Activated T-cell treated with anti-CD3 and anti-CD28 coated beads, Interleukin-2, amount 50 U/mL, for 24 hours (primary cell): ENCODE measurements around the gene WHRN.

ENCODE experiments used
- DNase-seq: peaks from one replicate; pipeline ENCODE4 v3.0.0-alpha.2; 2020
- H3K27ac Mint-ChIP-seq: 2 replicates; pipeline ENCODE4 v1.8.0; 2020; ENCODE audit warnings: mild to moderate bottlenecking, mixed read lengths
- H3K27me3 Mint-ChIP-seq: 2 replicates; pipeline ENCODE4 v1.8.0; 2020; ENCODE audit warnings: mixed read lengths
- H3K36me3 Mint-ChIP-seq: 2 replicates; pipeline ENCODE4 v1.8.0; 2020; ENCODE audit warnings: low read depth, mixed read lengths
- H3K4me1 Mint-ChIP-seq: 2 replicates; pipeline ENCODE4 v1.8.0; 2020; ENCODE audit warnings: low read depth, mixed read lengths
- H3K4me3 Mint-ChIP-seq: 2 replicates; pipeline ENCODE4 v1.8.0; 2020; ENCODE audit warnings: mild to moderate bottlenecking, moderate library complexity, mixed read lengths
- H3K9me3 Mint-ChIP-seq: 2 replicates; pipeline ENCODE4 v1.8.0; 2020; ENCODE audit warnings: mixed read lengths

Gene WHRN

DNA sequence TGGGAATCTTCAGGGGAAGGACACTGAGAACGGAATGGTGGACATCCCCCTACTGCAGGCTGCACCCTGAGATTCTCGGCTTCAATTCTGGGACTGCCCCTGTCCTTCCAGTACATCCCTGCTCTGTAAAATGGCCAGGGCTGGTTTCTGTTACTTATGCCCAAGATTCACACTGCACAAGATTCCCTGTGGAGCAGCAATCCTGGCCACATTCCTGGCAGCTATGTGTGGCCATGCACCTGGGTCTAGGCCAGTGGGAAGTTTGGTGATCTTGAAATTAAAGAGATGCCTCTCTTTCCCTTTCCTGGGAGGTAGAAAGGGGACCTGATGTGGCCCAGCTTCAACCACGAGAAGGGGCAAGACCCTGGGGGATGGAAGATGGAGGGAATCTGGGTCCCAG, 27.6 kb downstream of the WHRN start:
- Mint-ChIP-seq H3K27ac (no peak overlapping the region), H3K27me3 (no peaks in the 10 kb centered on the region), H3K36me3 (no peaks in the 10 kb centered on the region), H3K4me1 (peaks cover 19% of the 10 kb centered on the region), H3K4me3 (no peak overlapping the region), H3K9me3 (no peaks in the 10 kb centered on the region)
- DNase-seq: no peak

DNA sequence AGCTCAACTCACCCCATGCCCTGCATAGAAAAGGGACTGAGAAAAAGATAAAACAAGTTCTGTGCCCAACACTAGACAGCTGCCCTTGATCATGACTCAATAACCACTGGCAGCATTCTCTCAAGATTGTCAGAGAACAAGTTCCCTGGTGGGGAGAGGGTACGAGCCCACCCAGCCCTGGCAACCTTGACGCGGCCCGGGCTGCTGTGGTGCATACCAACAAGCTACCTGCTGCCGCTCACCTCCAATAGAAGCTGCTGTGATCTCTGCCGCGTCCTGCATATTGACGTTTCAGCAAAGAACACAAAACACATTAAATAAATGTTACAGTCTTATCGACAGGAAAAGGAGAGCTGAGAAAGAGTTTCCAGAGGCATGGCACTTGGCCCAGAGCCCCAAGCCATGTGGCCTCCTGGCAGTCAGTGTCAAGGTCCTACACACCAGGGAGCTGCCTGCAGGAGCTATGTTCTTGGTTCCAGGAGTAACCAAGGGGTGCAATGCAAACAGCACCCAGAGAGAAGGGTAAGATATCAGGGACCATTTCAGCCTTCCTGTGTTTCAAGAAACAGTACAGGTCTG, 28.3 kb downstream of the WHRN start:
- DNase-seq: no peak
- H3K4me1 Mint-ChIP-seq: peaks cover 19% of the 10 kb centered on the region

DNA sequence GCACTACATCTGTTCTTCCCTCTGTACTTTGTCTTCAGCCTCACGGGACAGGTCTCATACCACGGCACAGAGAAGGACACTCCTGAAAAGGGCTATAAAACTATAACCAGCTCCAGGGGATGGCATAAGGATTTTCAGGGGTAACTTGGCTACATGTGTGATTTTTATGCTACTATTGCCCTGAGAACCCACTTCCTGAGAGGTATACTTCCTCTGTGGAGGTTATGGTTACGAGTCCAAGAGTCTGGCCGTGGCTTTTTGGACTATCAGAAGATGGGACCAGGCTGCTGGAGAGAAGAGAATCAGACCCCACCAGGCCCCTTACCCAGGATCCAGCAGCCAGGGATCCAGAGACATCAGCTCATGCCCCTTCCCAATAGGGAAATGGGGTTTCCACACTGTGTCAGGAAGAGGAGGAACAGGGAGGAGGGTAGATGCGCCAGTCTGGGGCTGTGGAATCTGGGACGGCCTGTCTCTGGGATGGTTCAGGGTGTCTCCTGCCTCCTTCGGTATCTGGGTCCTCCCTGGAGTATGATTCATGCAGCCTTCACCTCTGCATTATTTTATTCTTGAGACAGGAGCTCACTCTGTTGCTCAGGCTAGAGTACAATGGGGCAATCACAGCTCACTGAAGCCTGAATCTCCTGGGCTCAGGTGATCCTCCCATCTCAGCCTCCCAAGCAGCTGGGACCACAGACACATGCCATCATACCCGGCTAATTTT, 29.7 kb downstream of the WHRN start:
- DNase-seq: no peak
- Mint-ChIP-seq H3K4me1 (peaks cover 10% of the 10 kb centered on the region), H3K36me3 (no peaks in the 10 kb centered on the region), H3K4me3 (no peak overlapping the region), H3K9me3 (no peaks in the 10 kb centered on the region), H3K27me3 (no peaks in the 10 kb centered on the region), H3K27ac (peak overlapping the region; percentile 42)

More for the DNA sequence above, 28.3 kb downstream of the WHRN start:
- Mint-ChIP-seq H3K27me3 (no peaks in the 10 kb centered on the region), H3K27ac (no peak overlapping the region), H3K4me3 (no peak overlapping the region), H3K36me3 (no peaks in the 10 kb centered on the region), H3K9me3 (no peaks in the 10 kb centered on the region)

DNA sequence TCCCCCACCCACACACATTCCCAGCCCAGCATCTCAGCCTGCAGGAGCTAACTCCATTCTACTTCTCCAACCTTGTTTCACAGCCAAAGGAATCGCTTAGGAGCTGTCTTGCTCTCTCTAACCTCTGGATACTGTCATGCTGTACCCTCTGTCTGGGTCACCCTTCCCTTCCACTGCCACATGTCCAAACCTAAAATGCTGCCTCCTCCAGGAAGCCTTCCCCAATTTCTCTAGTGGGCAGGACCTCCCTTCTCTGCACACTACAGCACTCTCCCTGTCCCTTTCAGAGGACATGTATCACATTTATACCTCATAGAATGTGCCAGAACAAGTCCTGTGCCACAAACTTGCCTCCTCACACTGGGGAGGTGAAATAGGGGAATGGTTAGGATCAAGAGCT, 30.8 kb downstream of the WHRN start:
- H3K27me3 Mint-ChIP-seq: no peaks in the 10 kb centered on the region

DNA sequence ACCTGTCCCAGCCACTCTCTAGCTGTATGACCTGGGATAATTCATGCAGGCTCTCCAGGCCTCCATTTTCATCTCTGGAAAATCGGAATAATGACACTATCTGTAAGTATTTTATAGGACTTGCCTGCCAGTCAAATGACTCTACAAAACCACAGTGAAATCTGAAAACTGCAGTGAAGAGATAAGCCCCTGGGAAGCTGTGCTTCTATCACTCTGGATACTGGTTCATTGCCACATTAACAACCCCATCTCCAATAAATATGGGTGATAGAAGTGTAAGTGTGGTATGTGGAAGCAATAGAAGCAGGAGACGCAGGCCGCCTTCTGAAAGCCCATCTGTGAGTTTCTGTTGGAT, 31.8 kb downstream of the WHRN start:
- Mint-ChIP-seq H3K27me3 (no peaks in the 10 kb centered on the region), H3K36me3 (no peaks in the 10 kb centered on the region), H3K9me3 (no peaks in the 10 kb centered on the region), H3K27ac (no peak overlapping the region), H3K4me1 (peaks cover 10% of the 10 kb centered on the region), H3K4me3 (no peak overlapping the region)
- no peak for DNase-seq

More for the DNA sequence above, 30.8 kb downstream of the WHRN start:
- H3K4me3 Mint-ChIP-seq: no peak overlapping the region
- peaks cover 10% of the 10 kb centered on the region for H3K4me1 Mint-ChIP-seq
- DNase-seq: no peak
- H3K27ac Mint-ChIP-seq: no peak overlapping the region
- no peaks in the 10 kb centered on the region for H3K36me3 Mint-ChIP-seq
- H3K9me3 Mint-ChIP-seq: no peaks in the 10 kb centered on the region

DNA sequence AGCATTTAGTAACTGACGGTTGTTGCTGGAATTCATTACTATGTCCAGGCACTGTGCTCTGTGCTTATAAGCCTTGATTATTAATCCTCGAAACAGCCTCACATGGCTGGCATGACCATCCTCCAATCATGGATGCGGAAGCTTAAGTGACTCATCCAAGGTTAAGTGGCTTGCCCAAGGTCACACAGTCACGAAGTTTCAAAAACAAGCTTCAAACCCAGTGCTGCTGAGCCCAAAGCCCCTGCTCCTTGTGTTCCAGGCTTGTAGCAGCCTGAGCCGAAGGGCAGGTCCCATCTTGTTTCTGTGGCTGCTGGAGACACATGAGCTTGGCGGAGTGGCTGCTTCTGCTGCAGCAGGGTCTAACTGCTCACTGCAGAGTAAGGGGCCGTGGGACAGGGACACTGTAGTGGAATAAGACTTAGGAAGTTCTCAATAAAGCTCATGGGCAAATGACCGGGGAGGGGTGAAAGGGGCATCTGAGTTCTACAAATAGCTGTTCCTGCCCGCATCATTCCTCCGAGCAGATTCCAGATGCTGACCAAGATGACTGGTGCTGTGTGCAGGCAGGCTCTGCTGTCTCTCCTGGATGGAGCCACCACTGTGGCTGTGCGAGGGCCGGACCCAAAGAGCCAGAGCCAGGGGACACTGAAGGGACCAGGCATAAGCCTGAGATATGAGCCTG, 32.4 kb downstream of the WHRN start:
- no peaks in the 10 kb centered on the region for H3K27me3 Mint-ChIP-seq
- no peak for DNase-seq
- no peak overlapping the region for H3K27ac Mint-ChIP-seq
- H3K4me3 Mint-ChIP-seq: no peak overlapping the region
- H3K4me1 Mint-ChIP-seq: peaks cover 10% of the 10 kb centered on the region
- H3K9me3 Mint-ChIP-seq: no peaks in the 10 kb centered on the region
- H3K36me3 Mint-ChIP-seq: no peaks in the 10 kb centered on the region

DNA sequence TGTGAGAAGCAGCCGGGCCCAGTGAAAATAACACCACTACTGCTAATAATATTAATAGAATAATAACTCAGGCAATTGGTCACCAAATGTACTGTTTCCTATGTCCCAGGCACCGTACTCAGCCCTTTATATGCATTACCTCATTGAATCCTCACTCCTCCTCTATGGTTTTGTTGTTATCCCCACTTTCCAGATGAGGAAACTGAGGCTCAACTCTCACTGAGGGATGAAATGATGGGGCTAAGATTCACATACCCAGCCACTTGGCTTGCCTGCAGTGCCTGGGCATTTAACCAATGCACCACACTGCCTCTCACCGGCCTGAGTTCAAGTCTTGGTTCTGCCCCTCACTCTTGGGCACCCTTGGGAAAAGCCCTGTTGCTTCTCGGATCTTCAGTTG, 34.1 kb downstream of the WHRN start:
- H3K4me3 Mint-ChIP-seq: no peak overlapping the region
- H3K27ac Mint-ChIP-seq: no peak overlapping the region
- no peaks in the 10 kb centered on the region for H3K9me3 Mint-ChIP-seq
- H3K27me3 Mint-ChIP-seq: no peaks in the 10 kb centered on the region
- H3K36me3 Mint-ChIP-seq: no peaks in the 10 kb centered on the region
- H3K4me1 Mint-ChIP-seq: peaks cover 10% of the 10 kb centered on the region
- no peak for DNase-seq

DNA sequence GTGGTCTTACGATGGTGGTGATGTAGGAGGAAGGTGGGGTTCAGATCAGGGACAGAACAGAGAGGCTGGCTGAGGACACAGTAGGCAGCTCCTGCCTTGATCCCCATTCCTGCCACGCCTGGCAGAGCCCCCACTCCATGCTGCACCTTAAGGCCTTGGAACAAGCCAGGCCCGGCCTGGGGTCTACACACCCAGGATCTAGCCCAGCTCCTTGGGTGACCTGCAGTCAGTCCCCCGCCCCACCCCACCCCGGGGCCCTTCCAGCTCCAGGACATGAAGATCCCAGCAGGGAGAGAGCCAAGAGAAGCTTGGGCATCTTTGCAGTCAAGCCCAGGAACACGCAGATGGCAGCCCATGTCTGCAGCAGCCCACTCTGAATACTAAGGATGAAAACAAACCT, 34.7 kb downstream of the WHRN start:
- no peak for DNase-seq
- H3K27ac Mint-ChIP-seq: no peak overlapping the region
- H3K27me3 Mint-ChIP-seq: no peaks in the 10 kb centered on the region
- H3K4me1 Mint-ChIP-seq: peaks cover 7% of the 10 kb centered on the region
- no peaks in the 10 kb centered on the region for H3K9me3 Mint-ChIP-seq
- H3K36me3 Mint-ChIP-seq: no peaks in the 10 kb centered on the region
- no peak overlapping the region for H3K4me3 Mint-ChIP-seq

DNA sequence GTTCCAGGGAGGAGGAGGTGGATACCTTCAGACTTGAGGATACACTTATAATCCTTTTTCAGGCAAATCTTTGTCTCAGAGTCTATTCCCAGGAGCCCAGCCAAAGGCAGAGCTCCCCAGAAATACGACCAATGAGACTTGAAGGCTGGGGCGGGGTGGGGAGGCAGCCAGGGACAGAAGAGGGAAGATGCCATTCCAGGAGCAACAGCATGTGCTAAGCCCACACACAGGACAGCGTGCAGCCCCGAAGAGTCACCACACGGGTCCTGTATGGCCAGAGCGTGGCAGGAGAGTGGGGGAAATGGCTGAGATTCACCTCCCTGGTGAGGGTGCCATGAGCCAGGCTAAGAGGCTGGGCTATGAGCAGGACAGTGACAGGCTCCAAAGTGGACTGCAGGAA, 35.2 kb downstream of the WHRN start:
- no peaks in the 10 kb centered on the region for H3K36me3 Mint-ChIP-seq
- no peaks in the 10 kb centered on the region for H3K9me3 Mint-ChIP-seq
- H3K27ac Mint-ChIP-seq: no peak overlapping the region
- H3K4me1 Mint-ChIP-seq: peaks cover 2% of the 10 kb centered on the region
- H3K4me3 Mint-ChIP-seq: no peak overlapping the region
- H3K27me3 Mint-ChIP-seq: no peaks in the 10 kb centered on the region
- no peak for DNase-seq

DNA sequence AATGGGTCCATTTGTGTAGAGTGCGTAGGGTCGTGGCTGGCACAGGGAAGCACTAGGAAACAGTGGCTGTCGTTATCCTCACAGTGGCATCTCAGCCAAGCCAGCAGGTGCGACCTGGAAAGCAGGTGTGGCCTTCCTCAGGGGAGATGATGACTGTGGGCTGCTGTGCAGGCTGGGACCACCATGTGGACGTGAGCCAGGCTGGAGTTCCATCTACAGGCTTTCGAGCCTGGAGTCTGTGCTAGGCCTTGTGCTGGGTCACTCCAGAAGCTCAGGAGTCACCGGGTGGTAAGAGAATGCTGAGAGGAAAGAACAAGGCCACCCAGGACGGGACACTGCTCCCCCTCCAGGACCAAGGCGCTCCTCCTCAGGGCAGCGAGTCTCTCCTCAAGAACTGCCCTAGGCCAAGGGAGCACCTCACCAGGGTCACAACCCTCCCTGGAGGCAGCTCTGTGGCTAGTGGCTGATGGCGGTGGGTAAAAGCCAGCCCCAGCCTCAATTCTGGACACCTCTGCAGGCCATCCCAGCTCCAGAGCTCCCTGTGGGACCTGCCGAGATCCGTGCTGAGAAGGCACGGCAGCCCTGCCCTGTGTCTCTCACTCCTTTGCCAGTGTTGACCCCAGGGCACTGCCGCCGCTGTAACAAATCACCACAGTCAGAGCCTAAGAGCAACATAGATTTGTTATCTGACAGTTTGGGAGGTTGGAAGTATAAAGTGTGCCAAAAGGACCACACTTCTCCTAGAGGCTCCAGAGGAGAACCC, 36.0 kb downstream of the WHRN start:
- Mint-ChIP-seq H3K36me3 (no peaks in the 10 kb centered on the region), H3K27ac (no peak overlapping the region), H3K9me3 (no peaks in the 10 kb centered on the region), H3K4me3 (no peak overlapping the region), H3K4me1 (no peaks in the 10 kb centered on the region), H3K27me3 (no peaks in the 10 kb centered on the region)
- DNase-seq: no peak

DNA sequence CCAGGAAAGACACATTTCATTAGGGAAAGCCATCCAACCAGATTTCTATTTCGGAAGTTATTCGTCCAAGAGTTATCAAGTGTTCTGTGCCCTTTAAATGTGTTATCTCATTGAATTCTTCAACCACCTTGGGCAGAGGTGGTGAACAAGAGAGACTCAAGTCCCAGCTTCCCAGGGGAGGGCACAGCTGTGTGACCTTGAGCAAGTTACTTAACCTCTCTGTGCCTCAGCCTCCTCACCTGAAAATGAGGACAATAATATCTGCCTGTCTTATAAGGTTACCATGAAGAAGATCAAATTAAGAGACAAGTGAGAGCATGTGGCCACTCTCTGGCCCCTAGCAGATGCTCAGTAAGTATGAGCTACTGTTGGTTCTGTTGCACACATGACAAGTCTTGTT, 37.4 kb downstream of the WHRN start:
- no peaks in the 10 kb centered on the region for H3K9me3 Mint-ChIP-seq
- no peaks in the 10 kb centered on the region for H3K27me3 Mint-ChIP-seq
- no peaks in the 10 kb centered on the region for H3K4me1 Mint-ChIP-seq
- no peaks in the 10 kb centered on the region for H3K36me3 Mint-ChIP-seq
- no peak for DNase-seq
- no peak overlapping the region for H3K27ac Mint-ChIP-seq
- H3K4me3 Mint-ChIP-seq: no peak overlapping the region

DNA sequence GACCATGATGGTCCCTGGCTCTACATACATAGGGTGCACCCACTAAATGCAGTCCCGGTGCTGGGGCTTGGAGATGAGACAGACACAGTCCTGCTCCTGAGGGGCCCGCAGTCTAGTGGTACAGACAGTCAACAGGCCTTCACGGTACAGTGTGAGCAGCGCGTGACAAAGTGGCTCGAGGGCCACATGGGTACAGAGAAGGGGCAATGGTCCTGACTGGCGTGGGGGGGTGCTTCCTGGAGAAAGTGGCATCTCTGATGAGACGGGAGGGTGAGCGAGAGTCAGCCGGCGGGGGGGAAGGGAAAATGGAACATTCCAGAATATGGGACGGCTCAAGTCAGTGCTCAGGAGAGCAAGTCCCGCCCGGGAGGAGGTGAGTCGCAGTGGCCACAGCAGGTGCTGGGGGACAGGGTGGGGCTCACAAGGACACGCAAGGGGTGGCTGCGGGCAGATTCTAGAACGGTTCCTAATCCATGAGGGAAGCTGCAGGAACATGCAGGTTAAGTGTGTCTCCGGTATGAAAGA, 38.0 kb downstream of the WHRN start:
- no peak overlapping the region for H3K4me3 Mint-ChIP-seq
- no peaks in the 10 kb centered on the region for H3K36me3 Mint-ChIP-seq
- DNase-seq: no peak
- H3K27ac Mint-ChIP-seq: no peak overlapping the region
- H3K9me3 Mint-ChIP-seq: no peaks in the 10 kb centered on the region
- no peaks in the 10 kb centered on the region for H3K4me1 Mint-ChIP-seq
- no peaks in the 10 kb centered on the region for H3K27me3 Mint-ChIP-seq

DNA sequence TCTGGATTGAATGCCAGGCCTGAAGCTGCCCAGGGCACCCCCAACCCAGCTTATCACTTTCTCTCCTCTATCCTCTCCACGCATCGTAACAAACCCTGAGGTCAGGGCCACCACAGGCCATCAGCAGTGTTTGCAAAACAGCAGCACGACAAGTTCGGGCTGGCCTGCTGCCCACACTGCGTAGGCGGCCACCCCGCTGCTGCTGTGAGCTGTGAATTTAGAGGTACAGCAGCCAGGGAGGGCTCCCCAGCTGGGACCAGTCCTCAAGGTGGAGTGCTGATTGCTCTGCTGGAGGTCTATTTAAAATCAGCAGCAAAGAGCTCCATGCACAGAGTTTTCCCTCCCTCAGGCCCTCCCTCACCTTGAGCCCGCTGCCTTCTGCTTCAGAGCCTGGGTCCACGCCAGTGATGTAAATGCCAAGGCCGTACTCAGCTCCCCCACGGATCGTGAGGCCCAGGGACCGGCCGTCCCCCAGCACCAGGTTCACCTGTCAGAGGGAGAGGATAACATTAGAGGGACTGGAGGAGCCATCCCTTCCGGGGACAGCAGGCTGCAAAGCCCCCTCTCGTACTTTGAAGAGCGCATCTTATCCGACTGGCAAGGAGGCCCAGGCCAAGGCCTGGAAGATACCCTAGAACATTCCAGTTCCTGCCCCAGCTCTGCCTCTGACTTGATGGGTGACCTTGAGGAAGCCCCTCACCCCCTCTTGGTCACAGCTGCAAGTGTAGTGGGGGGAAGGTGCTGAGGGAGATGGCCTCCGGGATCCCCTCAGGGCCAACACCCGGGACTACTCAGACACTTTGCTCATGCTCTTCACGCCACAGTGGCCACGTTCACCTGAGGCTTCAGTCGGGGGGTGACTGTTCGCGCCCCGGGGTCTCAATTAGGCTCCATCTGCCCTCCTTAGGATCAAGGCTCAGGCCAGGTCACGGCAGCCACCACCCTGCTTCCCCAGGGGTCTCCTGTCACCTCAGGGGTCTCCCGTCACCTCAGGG, 39.1 kb downstream of the WHRN start:
- Mint-ChIP-seq H3K27me3 (no peaks in the 10 kb centered on the region), H3K9me3 (no peaks in the 10 kb centered on the region), H3K4me3 (no peak overlapping the region), H3K27ac (no peak overlapping the region), H3K4me1 (no peaks in the 10 kb centered on the region), H3K36me3 (no peaks in the 10 kb centered on the region)
- no peak for DNase-seq

DNA sequence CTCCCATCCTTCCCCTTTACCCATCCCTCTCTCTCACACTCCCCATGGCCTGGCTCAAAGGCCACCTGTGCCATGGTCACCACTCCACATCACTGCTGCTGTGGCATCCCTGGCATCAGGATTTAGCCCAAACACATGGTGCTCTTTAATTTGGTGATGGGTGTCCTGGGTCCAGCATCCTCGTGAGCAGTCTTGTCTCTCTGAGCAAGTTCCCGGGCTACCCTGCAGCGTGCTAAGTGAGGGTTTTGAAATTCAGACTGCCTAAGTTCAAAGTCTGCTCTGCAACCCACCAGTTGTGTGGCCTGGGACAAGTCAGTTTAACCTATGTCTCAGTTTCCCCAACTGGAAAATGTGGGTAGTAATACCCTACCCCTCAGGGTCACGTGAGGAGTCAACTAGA, 39.9 kb downstream of the WHRN start:
- no peak overlapping the region for H3K4me3 Mint-ChIP-seq
- H3K9me3 Mint-ChIP-seq: no peaks in the 10 kb centered on the region
- H3K27me3 Mint-ChIP-seq: no peaks in the 10 kb centered on the region
- no peak overlapping the region for H3K27ac Mint-ChIP-seq
- H3K4me1 Mint-ChIP-seq: no peaks in the 10 kb centered on the region
- H3K36me3 Mint-ChIP-seq: no peaks in the 10 kb centered on the region
- DNase-seq: no peak
